Neural cell (in vitro differentiated cells): ENCODE measurements around the gene ARHGAP20. TPM values are rescaled to one million over a fixed set of nuclear protein-coding genes. Genes with fewer than 3 reads are reported as not detected.

ENCODE experiments used
- H2AFZ ChIP-seq: fragments of 200-600, 300-800 bp; sonication (generic), shearing (Covaris generic); 2 replicates; pipeline ENCODE4 v1.6.0; 2014; ENCODE audit warnings: low read depth, mild to moderate bottlenecking, antibody characterized with exemption, low read length, moderate library complexity
- H3F3A ChIP-seq: fragments of 200-600 bp; shearing (Covaris generic); 2 replicates; pipeline ENCODE4 v1.6.1; 2016; ENCODE audit warnings: mild to moderate bottlenecking, moderate library complexity, mixed read lengths, antibody characterized with exemption, low read length; ENCODE audit not compliant: insufficient read depth, poor library complexity, severe bottlenecking
- H3K27ac ChIP-seq: fragments of 200-600, 300-800 bp; sonication (generic), shearing (Covaris generic); 2 replicates; pipeline ENCODE4 v1.5.1; 2014; ENCODE audit warnings: mild to moderate bottlenecking, low read length, moderate library complexity
- H3K27me3 ChIP-seq: fragments of 300-800, 200-600 bp; sonication (generic), shearing (Covaris generic); 2 replicates; pipeline ENCODE4 v1.6.0; 2014; ENCODE audit warnings: mild to moderate bottlenecking, low read depth, low read length, moderate library complexity; ENCODE audit not compliant: insufficient read depth
- H3K36me3 ChIP-seq: fragments of 300-800, 200-600 bp; sonication (generic), shearing (Covaris generic); 2 replicates; pipeline ENCODE4 v1.5.1; 2014; ENCODE audit warnings: mild to moderate bottlenecking, antibody characterized with exemption, low read length, moderate library complexity; ENCODE audit not compliant: insufficient read depth
- H3K4me2 ChIP-seq: fragments of 300-800, 200-600 bp; sonication (generic), shearing (Covaris generic); 2 replicates; pipeline ENCODE4 v1.6.0; 2014; ENCODE audit warnings: mild to moderate bottlenecking, low read length
- H3K4me3 ChIP-seq: fragments of 300-800, 200-600 bp; sonication (generic), shearing (Covaris generic); 2 replicates; pipeline ENCODE4 v1.5.1; 2014; ENCODE audit warnings: mild to moderate bottlenecking, low read length, moderate library complexity
- H3K79me2 ChIP-seq: fragments of 200-600 bp; shearing (Covaris generic); replicated peaks from 2 replicates; pipeline ENCODE4 v1.6.0; 2014; ENCODE audit warnings: mild to moderate bottlenecking, low read length, moderate library complexity; ENCODE audit not compliant: insufficient read depth
- H3K9ac ChIP-seq: fragments of 300-800, 200-600 bp; sonication (generic), shearing (Covaris generic); 2 replicates; pipeline ENCODE4 v1.6.1; 2016; ENCODE audit warnings: mild to moderate bottlenecking, low read length, mixed read lengths
- H3K9me2 ChIP-seq: fragments of 200-600 bp; shearing (Covaris generic); 2 replicates; pipeline ENCODE4 v1.6.1; 2016; ENCODE audit warnings: mild to moderate bottlenecking, low read length, mixed read lengths; ENCODE audit not compliant: insufficient read depth
- H3K9me3 ChIP-seq: fragments of 200-600, 300-800 bp; sonication (generic), shearing (Covaris generic); 2 replicates; pipeline ENCODE4 v1.6.1; 2016; ENCODE audit warnings: mild to moderate bottlenecking, mixed run types, low read length, moderate library complexity, mixed read lengths
- H4K20me1 ChIP-seq: fragments of 200-600 bp; shearing (Covaris generic); 2 replicates; pipeline ENCODE4 v1.6.1; 2016; ENCODE audit warnings: mild to moderate bottlenecking, mixed run types; ENCODE audit not compliant: insufficient read depth
- EP300 ChIP-seq: fragments of 450-650 bp; conservative IDR thresholded peaks from 2 replicates; pipeline ENCODE4 v1.6.1; 2014; ENCODE audit warnings: antibody characterized with exemption, mild to moderate bottlenecking, moderate library complexity; ENCODE audit not compliant: poor library complexity, severe bottlenecking
- EZH2 ChIP-seq: fragments of 200-600, 300-800 bp; shearing (Covaris generic), sonication (generic); IDR thresholded peaks from 2 replicates; pipeline ENCODE4 v1.6.1; 2014; ENCODE audit warnings: antibody characterized with exemption, low read length, borderline replicate concordance, mild to moderate bottlenecking; ENCODE audit not compliant: insufficient read depth, poor library complexity, severe bottlenecking
- MXI1 ChIP-seq: fragments of 450-650 bp; conservative IDR thresholded peaks from 2 replicates; pipeline ENCODE4 v1.6.1; 2014; ENCODE audit warnings: antibody characterized with exemption, mild to moderate bottlenecking; ENCODE audit not compliant: poor library complexity, severe bottlenecking
- POLR2AphosphoS5 ChIP-seq: IDR thresholded peaks from 2 replicates; pipeline ENCODE4 v1.6.1; 2012
- RAD21 ChIP-seq: fragments of 450-650 bp; conservative IDR thresholded peaks from 2 replicates; pipeline ENCODE4 v1.6.1; 2014; ENCODE audit warnings: antibody characterized with exemption, mild to moderate bottlenecking, moderate library complexity
- SMC3 ChIP-seq: fragments of 450-650 bp; conservative IDR thresholded peaks from 2 replicates; pipeline ENCODE4 v1.6.1; 2014; ENCODE audit warnings: antibody characterized with exemption, mild to moderate bottlenecking, moderate library complexity; ENCODE audit not compliant: poor library complexity
- TAF1 ChIP-seq: IDR thresholded peaks from 2 replicates; pipeline ENCODE4 v1.6.1; 2012; ENCODE audit warnings: low read depth
- polyA plus RNA-seq: library from polyadenylated mRNA; depleted of rRNA; stranded (reverse); fragments of >200 nt; gene quantifications from 2 replicates; pipeline ENCODE4 v1.2.3, GENCODE V29; 2014
- TF ChIP-seq, protein P1 (sequence below): fragments of 450-650 bp; IDR thresholded peaks from 2 replicates; pipeline ENCODE4 v1.5.1; 2014; ENCODE audit warnings: antibody characterized with exemption, mild to moderate bottlenecking, moderate library complexity; ENCODE audit not compliant: poor library complexity, severe bottlenecking
- TF ChIP-seq, protein P2 (sequence below): IDR thresholded peaks from 2 replicates; pipeline ENCODE4 v1.6.1; 2012; ENCODE audit warnings: borderline replicate concordance

The ARHGAP20 gene
- polyA plus RNA-seq, 1 donor from 2014 or later, result 1.2 TPM

DNA sequence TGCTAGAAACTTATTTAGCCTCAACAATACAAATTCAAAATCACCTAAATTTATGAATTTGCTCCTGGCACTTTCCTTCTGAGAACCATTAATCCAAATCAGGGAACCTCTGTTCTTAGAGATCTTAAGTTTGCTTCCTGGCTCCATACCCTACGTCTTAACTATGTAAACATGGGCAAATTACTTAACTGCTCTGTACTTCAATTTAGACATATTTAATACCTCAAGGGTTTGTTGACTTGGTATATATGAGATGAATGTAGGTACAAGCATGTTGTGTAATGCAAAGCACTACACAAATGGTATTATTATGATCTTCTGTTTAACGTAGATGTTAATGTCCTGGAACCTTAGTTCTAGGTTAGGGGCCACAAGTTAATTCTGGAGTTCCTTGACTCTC is 22.6 kb upstream of the ARHGAP20 start:
- Histone ChIP-seq H3K36me3 (no peaks in the 10 kb centered on the region), H3K4me3 (no peak overlapping the region), H3K9me3 (no peaks in the 10 kb centered on the region), H2AFZ (no peak overlapping the region), H3K9ac (no peak overlapping the region), H4K20me1 (no peaks in the 10 kb centered on the region), H3K79me2 (no peaks in the 10 kb centered on the region), H3K4me2 (no peak overlapping the region), H3K27ac (no peak overlapping the region), H3F3A (no peaks in the 10 kb centered on the region), H3K9me2 (peaks cover 3% of the 10 kb centered on the region), H3K27me3 (no peaks in the 10 kb centered on the region)
- TF ChIP-seq RAD21 (no peak), TAF1 (no peak), POLR2AphosphoS5 (no peak), EP300 (no peak), SMC3 (no peak), MXI1 (no peak), EZH2 (no peak)
- TF ChIP-seq, protein P1, sequence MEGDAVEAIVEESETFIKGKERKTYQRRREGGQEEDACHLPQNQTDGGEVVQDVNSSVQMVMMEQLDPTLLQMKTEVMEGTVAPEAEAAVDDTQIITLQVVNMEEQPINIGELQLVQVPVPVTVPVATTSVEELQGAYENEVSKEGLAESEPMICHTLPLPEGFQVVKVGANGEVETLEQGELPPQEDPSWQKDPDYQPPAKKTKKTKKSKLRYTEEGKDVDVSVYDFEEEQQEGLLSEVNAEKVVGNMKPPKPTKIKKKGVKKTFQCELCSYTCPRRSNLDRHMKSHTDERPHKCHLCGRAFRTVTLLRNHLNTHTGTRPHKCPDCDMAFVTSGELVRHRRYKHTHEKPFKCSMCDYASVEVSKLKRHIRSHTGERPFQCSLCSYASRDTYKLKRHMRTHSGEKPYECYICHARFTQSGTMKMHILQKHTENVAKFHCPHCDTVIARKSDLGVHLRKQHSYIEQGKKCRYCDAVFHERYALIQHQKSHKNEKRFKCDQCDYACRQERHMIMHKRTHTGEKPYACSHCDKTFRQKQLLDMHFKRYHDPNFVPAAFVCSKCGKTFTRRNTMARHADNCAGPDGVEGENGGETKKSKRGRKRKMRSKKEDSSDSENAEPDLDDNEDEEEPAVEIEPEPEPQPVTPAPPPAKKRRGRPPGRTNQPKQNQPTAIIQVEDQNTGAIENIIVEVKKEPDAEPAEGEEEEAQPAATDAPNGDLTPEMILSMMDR, result no peak
- TF ChIP-seq, protein P2, sequence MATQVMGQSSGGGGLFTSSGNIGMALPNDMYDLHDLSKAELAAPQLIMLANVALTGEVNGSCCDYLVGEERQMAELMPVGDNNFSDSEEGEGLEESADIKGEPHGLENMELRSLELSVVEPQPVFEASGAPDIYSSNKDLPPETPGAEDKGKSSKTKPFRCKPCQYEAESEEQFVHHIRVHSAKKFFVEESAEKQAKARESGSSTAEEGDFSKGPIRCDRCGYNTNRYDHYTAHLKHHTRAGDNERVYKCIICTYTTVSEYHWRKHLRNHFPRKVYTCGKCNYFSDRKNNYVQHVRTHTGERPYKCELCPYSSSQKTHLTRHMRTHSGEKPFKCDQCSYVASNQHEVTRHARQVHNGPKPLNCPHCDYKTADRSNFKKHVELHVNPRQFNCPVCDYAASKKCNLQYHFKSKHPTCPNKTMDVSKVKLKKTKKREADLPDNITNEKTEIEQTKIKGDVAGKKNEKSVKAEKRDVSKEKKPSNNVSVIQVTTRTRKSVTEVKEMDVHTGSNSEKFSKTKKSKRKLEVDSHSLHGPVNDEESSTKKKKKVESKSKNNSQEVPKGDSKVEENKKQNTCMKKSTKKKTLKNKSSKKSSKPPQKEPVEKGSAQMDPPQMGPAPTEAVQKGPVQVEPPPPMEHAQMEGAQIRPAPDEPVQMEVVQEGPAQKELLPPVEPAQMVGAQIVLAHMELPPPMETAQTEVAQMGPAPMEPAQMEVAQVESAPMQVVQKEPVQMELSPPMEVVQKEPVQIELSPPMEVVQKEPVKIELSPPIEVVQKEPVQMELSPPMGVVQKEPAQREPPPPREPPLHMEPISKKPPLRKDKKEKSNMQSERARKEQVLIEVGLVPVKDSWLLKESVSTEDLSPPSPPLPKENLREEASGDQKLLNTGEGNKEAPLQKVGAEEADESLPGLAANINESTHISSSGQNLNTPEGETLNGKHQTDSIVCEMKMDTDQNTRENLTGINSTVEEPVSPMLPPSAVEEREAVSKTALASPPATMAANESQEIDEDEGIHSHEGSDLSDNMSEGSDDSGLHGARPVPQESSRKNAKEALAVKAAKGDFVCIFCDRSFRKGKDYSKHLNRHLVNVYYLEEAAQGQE, result no peak

DNA sequence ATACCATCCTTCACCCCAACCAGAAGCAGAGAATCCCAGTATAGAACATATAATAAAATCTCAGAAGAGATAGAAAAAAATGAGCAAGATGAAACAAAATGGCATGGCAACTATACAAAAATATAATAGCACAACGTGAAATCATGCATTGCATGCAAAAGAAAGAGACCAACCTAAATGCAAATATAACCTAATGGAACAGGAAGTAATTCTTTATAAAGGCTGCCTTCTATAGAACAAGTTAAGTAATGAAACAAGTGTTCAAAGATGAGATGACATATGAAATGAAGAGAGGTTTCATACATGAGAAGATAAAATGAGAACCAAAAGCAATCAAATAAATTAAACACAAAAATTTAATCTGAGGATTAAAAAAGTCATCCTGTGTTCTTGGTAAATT is 18.5 kb upstream of the ARHGAP20 start:
- Histone ChIP-seq H2AFZ (no peak overlapping the region), H3K4me3 (no peak overlapping the region), H3K4me2 (no peak overlapping the region), H4K20me1 (no peaks in the 10 kb centered on the region), H3K27ac (no peak overlapping the region), H3K79me2 (no peaks in the 10 kb centered on the region), H3K9me2 (peaks cover 3% of the 10 kb centered on the region), H3K9me3 (no peaks in the 10 kb centered on the region), H3K36me3 (no peaks in the 10 kb centered on the region), H3K9ac (no peak overlapping the region), H3F3A (no peaks in the 10 kb centered on the region), H3K27me3 (no peaks in the 10 kb centered on the region)
- TF ChIP-seq SMC3, result no peak
- no peak for TF ChIP-seq POLR2AphosphoS5
- TF ChIP-seq EP300, result no peak
- no peak for TF ChIP-seq RAD21
- TF ChIP-seq EZH2, result no peak
- no peak for TF ChIP-seq MXI1
- no peak for TF ChIP-seq TAF1
- TF ChIP-seq, protein P1, result no peak
- TF ChIP-seq, protein P2, result no peak
